MM.1S (cell line): ENCODE results near the gene FAM78B.

Experiments used
- DNase-seq: peaks from one replicate; pipeline ENCODE4 v3.0.0-alpha.2; 2015
- H2AFZ ChIP-seq: fragments of 300-600 bp; sonication (generic); 2 replicates; pipeline ENCODE4 v1.6.0; 2016; ENCODE audit warnings: antibody characterized with exemption, low read length
- H3F3A ChIP-seq: fragments of 300-600 bp; sonication (generic); 2 replicates; pipeline ENCODE4 v1.6.1; 2016; ENCODE audit warnings: mild to moderate bottlenecking, antibody characterized with exemption, low read length, moderate library complexity, mixed read lengths; ENCODE audit not compliant: insufficient read depth
- H3K27ac ChIP-seq: fragments of 300-600 bp; sonication (generic); 2 replicates; pipeline ENCODE4 v1.5.1; 2016; ENCODE audit warnings: mild to moderate bottlenecking, low read length
- H3K27me3 ChIP-seq: fragments of 300-600 bp; sonication (generic); replicated peaks from 2 replicates; pipeline ENCODE4 v1.6.0; 2016; ENCODE audit warnings: low read length; ENCODE audit not compliant: insufficient read depth
- H3K36me3 ChIP-seq: fragments of 300-600 bp; sonication (generic); replicated peaks from 2 replicates; pipeline ENCODE4 v1.6.1; 2016; ENCODE audit warnings: mild to moderate bottlenecking, low read length, mixed read lengths; ENCODE audit not compliant: insufficient read depth
- H3K4me1 ChIP-seq: fragments of 300-600 bp; sonication (generic); 2 replicates; pipeline ENCODE4 v1.6.1; 2016; ENCODE audit warnings: low read length, mixed read lengths
- H3K4me2 ChIP-seq: fragments of 300-600 bp; sonication (generic); 2 replicates; pipeline ENCODE4 v1.6.0; 2016; ENCODE audit warnings: low read depth, low read length
- H3K4me3 ChIP-seq: fragments of 300-600 bp; sonication (generic); 2 replicates; pipeline ENCODE4 v1.5.1; 2016; ENCODE audit warnings: low read length, mixed read lengths
- H3K79me2 ChIP-seq: fragments of 300-600 bp; sonication (generic); 2 replicates; pipeline ENCODE4 v1.6.1; 2016; ENCODE audit warnings: mixed run types, low read length, mixed read lengths
- H3K9ac ChIP-seq: fragments of 300-600 bp; sonication (generic); 2 replicates; pipeline ENCODE4 v1.6.1; 2016; ENCODE audit warnings: low read length, mixed read lengths
- H3K9me2 ChIP-seq: fragments of 300-600 bp; sonication (generic); replicated peaks from 2 replicates; pipeline ENCODE4 v1.6.1; 2016; ENCODE audit warnings: mild to moderate bottlenecking, low read length, mixed read lengths; ENCODE audit not compliant: insufficient read depth
- H3K9me3 ChIP-seq: fragments of 300-600 bp; sonication (generic); replicated peaks from 2 replicates; pipeline ENCODE4 v1.6.1; 2016; ENCODE audit warnings: mild to moderate bottlenecking, low read length, mixed read lengths; ENCODE audit not compliant: insufficient read depth
- H4K20me1 ChIP-seq: fragments of 300-600 bp; sonication (generic); 2 replicates; pipeline ENCODE4 v1.6.1; 2016; ENCODE audit warnings: mild to moderate bottlenecking, low read length, moderate library complexity, mixed read lengths; ENCODE audit not compliant: insufficient read depth
- EZH2 ChIP-seq: fragments of 300-600 bp; sonication (generic); optimal IDR thresholded peaks from 2 replicates; pipeline ENCODE3; 2017; ENCODE audit warnings: low read depth, mild to moderate bottlenecking, antibody characterized with exemption, low read length, mixed read lengths
- EZH2phosphoT487 ChIP-seq: fragments of 300-600 bp; sonication (generic); IDR thresholded peaks from 2 replicates; pipeline ENCODE4 v1.6.1; 2018; ENCODE audit warnings: antibody characterized with exemption, low read length
- TF ChIP-seq, protein P1 (sequence below): fragments of 300-600 bp; sonication (generic); IDR thresholded peaks from 2 replicates; pipeline ENCODE4 v1.5.1; 2016; ENCODE audit warnings: antibody characterized with exemption, low read length, mixed read lengths

Gene FAM78B

DNA sequence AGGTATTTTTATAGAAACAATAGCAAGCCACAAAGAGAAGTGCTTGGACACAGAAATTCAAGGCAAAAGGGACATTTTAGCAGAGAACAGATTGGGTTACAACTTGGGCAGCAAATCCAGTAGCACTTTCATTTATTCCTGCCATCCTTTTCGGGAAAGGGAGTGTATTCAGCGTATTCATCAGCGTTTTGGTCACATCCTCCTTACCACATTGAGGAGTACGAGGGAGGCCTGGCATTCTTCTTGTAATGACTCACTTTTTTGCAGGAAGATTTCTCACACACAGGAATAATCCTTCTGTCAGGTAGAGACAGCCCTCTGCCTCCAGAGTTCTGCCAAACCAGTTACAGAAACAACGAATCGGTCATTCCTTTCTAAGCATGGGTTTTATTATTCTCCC lies 18.1 kb upstream of the FAM78B start:
- H3K4me1 ChIP-seq, result no peaks in the 10 kb centered on the region
- H2AFZ ChIP-seq, result no peak overlapping the region
- H3K4me2 ChIP-seq, result no peak overlapping the region
- no peak overlapping the region for H3K9ac ChIP-seq
- H3K27ac ChIP-seq, result no peak overlapping the region
- no peaks in the 10 kb centered on the region for H3K27me3 ChIP-seq
- no peaks in the 10 kb centered on the region for H4K20me1 ChIP-seq
- no peaks in the 10 kb centered on the region for H3K9me2 ChIP-seq
- TF ChIP-seq, protein P1, sequence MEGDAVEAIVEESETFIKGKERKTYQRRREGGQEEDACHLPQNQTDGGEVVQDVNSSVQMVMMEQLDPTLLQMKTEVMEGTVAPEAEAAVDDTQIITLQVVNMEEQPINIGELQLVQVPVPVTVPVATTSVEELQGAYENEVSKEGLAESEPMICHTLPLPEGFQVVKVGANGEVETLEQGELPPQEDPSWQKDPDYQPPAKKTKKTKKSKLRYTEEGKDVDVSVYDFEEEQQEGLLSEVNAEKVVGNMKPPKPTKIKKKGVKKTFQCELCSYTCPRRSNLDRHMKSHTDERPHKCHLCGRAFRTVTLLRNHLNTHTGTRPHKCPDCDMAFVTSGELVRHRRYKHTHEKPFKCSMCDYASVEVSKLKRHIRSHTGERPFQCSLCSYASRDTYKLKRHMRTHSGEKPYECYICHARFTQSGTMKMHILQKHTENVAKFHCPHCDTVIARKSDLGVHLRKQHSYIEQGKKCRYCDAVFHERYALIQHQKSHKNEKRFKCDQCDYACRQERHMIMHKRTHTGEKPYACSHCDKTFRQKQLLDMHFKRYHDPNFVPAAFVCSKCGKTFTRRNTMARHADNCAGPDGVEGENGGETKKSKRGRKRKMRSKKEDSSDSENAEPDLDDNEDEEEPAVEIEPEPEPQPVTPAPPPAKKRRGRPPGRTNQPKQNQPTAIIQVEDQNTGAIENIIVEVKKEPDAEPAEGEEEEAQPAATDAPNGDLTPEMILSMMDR, result no peak
- TF ChIP-seq EZH2phosphoT487 (no peak), EZH2 (no peak)
- no peaks in the 10 kb centered on the region for H3K9me3 ChIP-seq
- no peaks in the 10 kb centered on the region for H3K79me2 ChIP-seq
- no peak overlapping the region for H3K4me3 ChIP-seq
- no peaks in the 10 kb centered on the region for H3K36me3 ChIP-seq
- no peak for DNase-seq
- no peaks in the 10 kb centered on the region for H3F3A ChIP-seq

DNA sequence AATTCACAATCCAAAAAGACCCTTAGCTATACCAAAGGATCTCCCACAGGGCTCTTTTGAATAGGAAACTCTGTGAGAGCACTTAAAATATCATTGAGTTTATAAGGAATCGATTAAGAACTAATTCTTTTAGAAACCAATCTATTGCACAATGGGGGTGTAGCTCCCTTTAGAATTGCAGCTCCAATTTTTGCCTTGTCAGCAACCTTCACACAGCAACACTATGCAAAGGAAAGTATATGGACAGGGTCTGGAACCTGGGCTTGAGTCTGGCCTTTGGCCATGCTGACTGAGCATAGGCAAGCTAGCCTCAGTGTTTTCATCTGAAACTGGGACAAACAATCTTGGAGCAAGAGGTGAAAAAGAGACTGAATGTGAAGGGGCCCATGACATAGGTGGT lies 17.2 kb upstream of the FAM78B start:
- Histone ChIP-seq H3K27ac (no peak overlapping the region), H3K4me3 (no peak overlapping the region), H3K4me1 (no peaks in the 10 kb centered on the region), H3K9me3 (no peaks in the 10 kb centered on the region), H4K20me1 (no peaks in the 10 kb centered on the region), H3K9ac (no peak overlapping the region), H3K9me2 (no peaks in the 10 kb centered on the region), H3K27me3 (no peaks in the 10 kb centered on the region), H3K79me2 (no peaks in the 10 kb centered on the region), H2AFZ (no peak overlapping the region), H3K36me3 (no peaks in the 10 kb centered on the region), H3F3A (no peaks in the 10 kb centered on the region), H3K4me2 (no peak overlapping the region)
- no peak for TF ChIP-seq EZH2
- no peak for TF ChIP-seq EZH2phosphoT487
- TF ChIP-seq, protein P1, result no peak
- no peak for DNase-seq

DNA sequence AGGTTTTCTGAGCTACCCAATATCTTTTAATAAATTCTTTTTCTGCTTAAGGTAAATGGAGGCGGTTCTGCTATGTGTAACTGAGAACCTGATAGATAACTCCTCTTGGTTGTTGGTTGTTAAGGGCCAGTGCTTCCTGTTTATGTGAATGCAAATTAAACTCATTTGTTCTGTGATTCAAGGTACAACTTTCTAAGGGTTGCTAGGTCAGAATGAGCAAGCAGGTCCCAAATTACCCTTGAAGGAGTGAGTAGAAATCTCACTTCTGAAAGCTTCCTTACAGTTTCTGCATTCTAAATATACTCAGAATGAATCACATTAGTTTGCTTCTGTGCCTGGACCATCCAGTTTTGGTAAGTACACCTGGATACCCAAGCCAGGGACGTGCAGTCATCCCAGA lies 15.5 kb upstream of the FAM78B start:
- H4K20me1 ChIP-seq, result no peaks in the 10 kb centered on the region
- H3K27me3 ChIP-seq, result no peaks in the 10 kb centered on the region
- no peak overlapping the region for H2AFZ ChIP-seq
- H3K4me1 ChIP-seq, result no peaks in the 10 kb centered on the region
- H3K9ac ChIP-seq, result no peak overlapping the region
- no peaks in the 10 kb centered on the region for H3K79me2 ChIP-seq
- no peaks in the 10 kb centered on the region for H3F3A ChIP-seq
- no peaks in the 10 kb centered on the region for H3K9me2 ChIP-seq
- no peaks in the 10 kb centered on the region for H3K9me3 ChIP-seq
- no peak overlapping the region for H3K4me2 ChIP-seq
- TF ChIP-seq EZH2 (no peak), EZH2phosphoT487 (no peak)
- TF ChIP-seq, protein P1, result no peak
- H3K36me3 ChIP-seq, result no peaks in the 10 kb centered on the region
- no peak overlapping the region for H3K4me3 ChIP-seq
- no peak for DNase-seq
- H3K27ac ChIP-seq, result no peak overlapping the region
